GM21737 (cell line): ENCODE results near the gene MATN1.

Experiments used
- ATAC-seq: cut with Tn5 transposase; IDR thresholded peaks from one replicate; pipeline ENCODE4 v1.9.1; 2021; ENCODE audit warnings: mild to moderate bottlenecking, moderate library complexity; ENCODE audit not compliant: unreplicated experiment

MATN1 gene

GRCh38 chr1:30745834-30746208, 22.4 kb upstream of the MATN1 start:
- no peak for ATAC-seq

GRCh38 chr1:30745156-30745833, 21.9 kb upstream of the MATN1 start:
- ATAC-seq: no peak

GRCh38 chr1:30744060-30744756, 20.8 kb upstream of the MATN1 start:
- ATAC-seq: peak; percentile 35

DNA sequence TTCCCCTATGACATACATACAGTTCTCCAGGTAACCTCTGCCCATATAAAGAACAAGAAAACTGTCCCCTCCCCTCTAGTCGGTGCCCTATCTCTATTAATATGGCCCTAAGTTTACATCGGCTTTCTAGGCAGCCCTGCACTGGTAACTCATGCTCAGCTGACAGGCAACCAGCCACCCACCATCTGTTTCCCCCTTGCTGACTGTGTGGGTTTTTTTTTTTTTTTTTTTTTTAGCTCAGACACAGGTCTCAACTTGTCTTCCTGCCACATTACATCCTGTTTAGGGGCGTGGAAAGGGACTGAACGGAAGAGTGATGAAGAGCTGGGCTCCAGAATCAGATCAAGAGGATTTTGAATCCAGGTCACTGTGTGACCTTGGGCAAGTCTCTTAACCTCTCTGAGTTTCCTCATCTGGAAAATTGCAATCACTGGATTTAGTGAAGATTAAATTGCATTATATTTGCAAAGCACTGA, 20.2 kb upstream of the MATN1 start:
- ATAC-seq: no peak

DNA sequence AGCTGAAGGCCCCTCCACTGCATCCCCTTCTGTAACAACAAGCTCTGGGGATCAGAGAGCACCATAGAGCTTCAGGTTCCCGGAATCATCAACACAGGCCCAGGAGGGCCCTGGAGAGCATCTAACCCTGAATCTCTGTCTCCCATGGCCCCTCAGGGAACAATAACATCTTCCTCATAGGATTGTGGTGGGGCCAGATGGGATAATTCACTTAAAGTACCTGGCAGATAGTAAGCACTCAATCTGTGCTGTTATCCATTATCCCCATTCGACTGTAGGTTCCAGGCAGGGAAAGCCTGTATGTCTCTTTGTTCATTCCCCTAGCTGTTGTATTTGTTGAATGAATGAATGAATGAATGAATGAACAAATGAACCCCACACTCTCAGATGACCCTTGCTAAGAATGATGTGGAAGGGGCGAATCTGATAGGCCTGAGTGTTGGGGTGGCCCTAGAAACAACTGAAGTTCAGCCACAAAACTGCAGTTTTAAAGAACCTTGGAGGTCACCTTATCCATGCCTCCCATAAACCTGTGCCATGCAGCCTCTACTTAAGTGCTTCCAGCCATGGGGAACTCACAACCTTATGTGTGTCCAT, 19.7 kb upstream of the MATN1 start:
- ATAC-seq: no peak

GRCh38 chr1:30742300-30742962, 19.0 kb upstream of the MATN1 start:
- no peak for ATAC-seq

DNA sequence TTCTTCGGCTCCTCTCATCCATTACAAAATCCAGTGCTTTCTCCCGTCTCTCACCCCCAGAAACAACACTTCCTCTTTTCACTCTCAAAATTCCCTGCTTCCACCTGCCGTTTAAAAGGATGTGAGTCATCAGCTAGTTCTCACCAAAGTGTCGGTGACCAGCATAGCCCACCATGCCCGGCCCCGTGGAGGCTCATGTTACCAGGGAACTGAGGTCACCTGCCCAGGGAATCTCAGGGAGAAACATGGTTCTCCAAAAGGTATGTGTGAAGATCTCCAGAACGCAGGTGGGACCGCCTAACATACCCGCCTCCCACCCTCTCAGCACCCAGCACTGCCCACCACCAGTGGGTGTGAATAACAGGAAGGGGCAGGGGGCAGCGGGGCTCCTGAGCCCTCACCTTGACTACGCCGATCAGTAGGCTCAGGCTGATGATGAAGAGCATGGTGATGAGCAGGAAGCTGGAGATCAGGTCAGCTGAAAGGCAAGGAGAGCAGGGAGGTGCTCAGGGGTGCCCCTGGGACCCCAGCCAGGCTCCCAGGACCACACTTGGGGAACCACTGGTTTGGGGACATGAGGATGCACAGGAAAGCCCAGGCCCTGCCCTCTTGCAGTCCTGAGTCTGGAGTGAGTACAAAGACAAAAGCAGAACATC, 18.0 kb upstream of the MATN1 start:
- ATAC-seq: no peak

- ATAC-seq: no peak
Measured at GRCh38 chr1:30740251-30741238, 17.2 kb upstream of the MATN1 start.

DNA sequence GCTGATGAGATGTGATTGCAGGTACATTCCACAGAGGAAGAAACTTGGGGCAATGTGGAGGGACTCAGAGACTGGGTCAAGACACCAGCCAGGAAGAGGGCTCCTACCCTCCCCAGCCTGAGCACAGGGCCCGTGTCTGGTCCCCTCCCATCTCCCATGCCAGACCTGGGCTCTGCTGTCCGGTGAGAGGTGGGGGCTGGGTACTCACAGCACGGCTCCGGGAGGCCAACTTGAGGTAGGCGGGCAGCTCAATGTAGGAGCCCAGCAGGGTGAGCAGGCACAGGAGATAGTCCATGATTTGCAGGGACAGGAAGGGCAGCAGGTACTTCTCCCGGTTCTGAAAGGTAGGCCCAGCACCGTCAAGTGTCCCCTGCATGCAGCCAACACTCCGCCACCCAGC, 16.2 kb upstream of the MATN1 start:
- no peak for ATAC-seq

- ATAC-seq: no peak
Measured at GRCh38 chr1:30738715-30739559, 15.6 kb upstream of the MATN1 start.

GRCh38 chr1:30738040-30738714, 14.8 kb upstream of the MATN1 start:
- no peak for ATAC-seq

- ATAC-seq: no peak
Measured at GRCh38 chr1:30737357-30738039, 14.1 kb upstream of the MATN1 start.

GRCh38 chr1:30735668-30736498, 12.5 kb upstream of the MATN1 start:
- no peak for ATAC-seq

GRCh38 chr1:30735124-30735523, 11.7 kb upstream of the MATN1 start:
- no peak for ATAC-seq

DNA sequence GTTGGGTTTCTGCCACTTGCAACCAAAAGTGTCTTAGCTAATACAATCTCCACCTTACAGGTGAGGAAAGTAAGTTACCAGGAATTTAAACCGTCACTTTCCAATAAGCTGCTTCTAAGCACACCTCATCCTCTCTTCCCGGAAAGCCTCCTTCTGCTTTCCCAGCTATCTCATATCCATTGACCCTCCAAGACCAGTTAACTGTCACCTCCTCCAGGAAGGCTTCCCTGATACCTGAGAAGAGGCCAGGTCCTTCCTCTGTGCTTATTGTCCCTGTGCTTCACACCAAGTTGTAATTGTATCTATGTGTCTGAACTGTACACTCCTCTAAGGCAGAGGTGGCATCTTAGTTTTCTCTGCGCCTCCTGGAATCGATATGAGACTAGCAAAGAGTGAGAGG, 11.2 kb upstream of the MATN1 start:
- ATAC-seq: no peak

GRCh38 chr1:30734106-30734505, 10.7 kb upstream of the MATN1 start:
- ATAC-seq: no peak

DNA sequence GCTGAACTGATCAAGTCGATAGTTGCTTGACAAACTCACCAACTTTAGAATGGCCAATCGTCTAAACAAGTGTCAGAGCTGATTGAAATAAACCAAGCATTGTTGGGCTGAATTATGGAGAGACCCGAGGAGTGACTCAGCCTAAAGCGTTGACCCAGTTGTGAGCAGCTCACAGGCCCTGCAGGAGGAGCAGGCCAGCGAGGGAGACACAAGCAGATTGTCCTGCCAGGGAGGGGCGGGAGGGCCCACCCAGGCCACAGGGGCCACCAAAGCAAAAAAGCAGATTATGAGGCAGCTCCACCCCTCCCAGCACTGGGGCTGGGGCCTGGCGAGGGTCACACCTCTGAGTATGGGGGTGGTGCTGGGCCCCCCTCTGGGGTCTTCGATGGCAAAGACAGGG, 10.1 kb upstream of the MATN1 start:
- no peak for ATAC-seq
